Esophagus squamous epithelium (tissue), 4 donors: ENCODE measurements around the gene MYZAP.

Source experiments
- POLR2A ChIP-seq, 4 donors: fragments of 450-650 bp; IDR thresholded peaks; one replicate each; pipeline ENCODE4 v1.6.1; 2017; ENCODE audit warnings: antibody characterized with exemption in 4 of 4, mild to moderate bottlenecking in 4 of 4, moderate library complexity in 3 of 4
- TF ChIP-seq, protein P1 (sequence below), 6 experiments: fragments of 450-650 bp in 4 of 6; fragments of 200-600 bp in 2 of 6; sonication (generic) in 2 of 6; IDR thresholded peaks; one replicate each; pipeline ENCODE4 v1.5.1; 2016 to 2019; ENCODE audit warnings: antibody characterized with exemption in 6 of 6, mild to moderate bottlenecking in 4 of 6, moderate library complexity in 4 of 6

DNA sequence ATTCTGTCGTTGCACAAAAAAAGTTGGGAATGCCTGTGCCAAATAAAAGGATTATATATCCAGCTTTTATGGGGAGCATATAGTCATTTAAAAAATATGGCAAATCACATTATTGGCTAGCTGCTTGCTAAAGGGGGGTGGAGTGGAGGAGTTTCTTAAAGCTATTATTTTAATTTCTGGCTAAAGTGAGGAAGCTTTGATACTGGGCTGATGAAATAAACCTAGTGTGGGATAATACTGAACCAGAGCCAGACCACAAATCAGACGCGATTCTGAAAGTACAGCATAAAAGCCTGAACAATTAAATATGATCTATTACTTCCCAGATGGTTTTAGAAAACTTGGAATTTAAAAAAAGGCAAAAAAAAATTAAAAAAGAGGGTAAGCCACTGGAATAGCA lies 129.2 kb downstream of the MYZAP start:
- TF ChIP-seq, protein P1, sequence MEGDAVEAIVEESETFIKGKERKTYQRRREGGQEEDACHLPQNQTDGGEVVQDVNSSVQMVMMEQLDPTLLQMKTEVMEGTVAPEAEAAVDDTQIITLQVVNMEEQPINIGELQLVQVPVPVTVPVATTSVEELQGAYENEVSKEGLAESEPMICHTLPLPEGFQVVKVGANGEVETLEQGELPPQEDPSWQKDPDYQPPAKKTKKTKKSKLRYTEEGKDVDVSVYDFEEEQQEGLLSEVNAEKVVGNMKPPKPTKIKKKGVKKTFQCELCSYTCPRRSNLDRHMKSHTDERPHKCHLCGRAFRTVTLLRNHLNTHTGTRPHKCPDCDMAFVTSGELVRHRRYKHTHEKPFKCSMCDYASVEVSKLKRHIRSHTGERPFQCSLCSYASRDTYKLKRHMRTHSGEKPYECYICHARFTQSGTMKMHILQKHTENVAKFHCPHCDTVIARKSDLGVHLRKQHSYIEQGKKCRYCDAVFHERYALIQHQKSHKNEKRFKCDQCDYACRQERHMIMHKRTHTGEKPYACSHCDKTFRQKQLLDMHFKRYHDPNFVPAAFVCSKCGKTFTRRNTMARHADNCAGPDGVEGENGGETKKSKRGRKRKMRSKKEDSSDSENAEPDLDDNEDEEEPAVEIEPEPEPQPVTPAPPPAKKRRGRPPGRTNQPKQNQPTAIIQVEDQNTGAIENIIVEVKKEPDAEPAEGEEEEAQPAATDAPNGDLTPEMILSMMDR (IDR thresholded peaks at IDR 0.05), result no peak
- no peak for TF ChIP-seq POLR2A (IDR thresholded peaks at IDR 0.05)
